ENCODE results near the gene ABTB2.
"Not testable (repeated sequence)": the region's sequence is repeated elsewhere in the genome, so short reads cannot be mapped to it uniquely, and the experiment has no call there.

Gene ABTB2

DNA sequence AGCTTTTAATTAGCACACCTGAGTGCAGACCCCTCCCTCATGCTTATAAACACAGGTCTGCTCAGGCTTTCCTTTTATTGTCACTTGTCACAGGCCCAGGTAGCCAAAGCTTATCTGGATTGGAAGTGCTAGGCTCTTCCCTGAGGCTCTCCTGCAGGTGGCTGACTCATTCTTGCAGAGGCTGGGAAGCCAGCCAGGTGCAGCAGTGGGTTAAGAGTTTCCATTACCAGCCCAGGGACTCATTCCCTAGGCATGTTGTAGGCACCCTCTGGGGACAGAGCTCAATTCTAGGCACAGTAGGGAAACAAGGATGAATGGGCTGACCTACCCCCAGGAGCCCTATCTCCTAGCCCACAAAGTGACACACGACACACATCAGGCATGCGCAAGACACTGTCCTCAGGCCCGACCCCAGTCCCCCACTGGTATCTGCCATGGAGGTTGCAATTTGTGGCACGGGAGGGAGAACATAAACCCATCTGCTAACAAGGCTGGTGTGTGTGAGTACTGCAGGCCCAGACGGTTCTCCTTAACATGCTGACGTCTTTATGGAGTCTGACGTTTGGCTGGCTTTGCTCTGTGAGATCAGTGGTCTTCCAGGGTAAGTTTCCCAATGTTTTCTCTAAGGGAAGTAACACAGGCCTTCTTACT lies 94.2 kb downstream of the ABTB2 start:
- DNase-seq (ENCODE audit: low read depth in 2 of 2), result no peak

DNA sequence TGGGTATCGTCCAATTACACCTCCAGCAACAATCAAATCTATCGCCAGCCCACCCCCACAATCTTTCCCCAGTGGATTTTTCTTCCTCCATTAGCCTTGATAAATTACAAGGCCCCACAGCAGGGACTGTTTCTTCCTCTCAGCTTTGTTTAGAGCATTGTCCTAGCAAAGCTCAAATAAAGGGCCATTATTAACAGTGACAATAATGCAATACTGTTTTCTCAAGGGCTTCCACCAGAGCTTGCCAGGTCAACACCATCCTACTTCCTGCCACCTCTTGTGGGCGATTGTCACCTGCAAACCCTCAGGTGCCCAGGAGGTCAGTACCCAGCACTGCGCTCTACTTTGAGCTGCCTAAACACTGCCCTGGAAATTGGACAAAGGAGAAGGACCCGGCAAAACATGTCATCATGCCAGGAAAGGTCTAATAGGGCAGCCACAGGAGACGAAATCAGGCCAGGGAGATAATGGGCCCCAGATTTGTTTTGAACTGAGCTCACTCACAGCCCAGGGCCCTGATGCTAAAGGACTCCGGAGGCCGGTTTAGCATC lies 95.2 kb downstream of the ABTB2 start:
- no peak for DNase-seq (ENCODE audit: low read depth in 2 of 2)

DNA sequence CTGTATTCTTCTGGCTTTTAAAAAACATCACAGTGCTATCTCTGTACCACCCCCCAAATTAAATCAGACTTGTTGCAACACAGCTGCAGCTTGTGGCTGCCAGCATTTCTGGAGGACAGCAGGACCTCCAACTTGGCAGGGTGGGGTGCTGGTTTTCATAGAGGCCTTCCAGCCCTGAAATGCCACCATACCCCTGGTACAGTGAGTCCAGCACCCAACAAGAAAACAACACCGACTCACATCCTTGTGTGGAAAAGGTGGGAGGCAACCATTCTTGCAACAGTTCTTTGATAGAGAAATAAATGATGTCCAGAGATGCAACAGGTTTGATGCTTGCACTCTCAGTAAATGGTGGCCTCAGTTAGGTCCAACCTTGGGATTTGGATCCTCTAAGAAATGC lies 96.0 kb downstream of the ABTB2 start:
- no peak for DNase-seq (ENCODE audit: low read depth in 2 of 2)

DNA sequence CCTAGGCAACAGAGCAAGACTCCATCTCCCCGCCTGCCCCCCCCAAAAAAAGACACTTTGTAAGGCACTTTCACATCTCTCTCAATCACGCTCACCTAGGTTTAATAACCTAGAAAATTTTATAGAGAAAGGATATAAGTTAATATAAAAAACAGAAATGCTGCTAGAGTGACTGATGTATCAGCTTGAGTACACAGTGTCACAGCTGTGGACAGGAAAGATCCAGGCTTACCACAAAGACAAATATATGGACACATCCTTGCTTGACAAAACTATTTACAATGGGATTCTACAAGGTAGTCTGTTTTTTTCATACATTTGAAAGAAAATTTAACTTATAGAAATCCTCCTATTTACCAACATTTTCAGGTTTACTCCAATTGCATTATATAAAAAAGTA lies 96.7 kb downstream of the ABTB2 start:
- DNase-seq (ENCODE audit: low read depth in 2 of 2), result no peak

DNA sequence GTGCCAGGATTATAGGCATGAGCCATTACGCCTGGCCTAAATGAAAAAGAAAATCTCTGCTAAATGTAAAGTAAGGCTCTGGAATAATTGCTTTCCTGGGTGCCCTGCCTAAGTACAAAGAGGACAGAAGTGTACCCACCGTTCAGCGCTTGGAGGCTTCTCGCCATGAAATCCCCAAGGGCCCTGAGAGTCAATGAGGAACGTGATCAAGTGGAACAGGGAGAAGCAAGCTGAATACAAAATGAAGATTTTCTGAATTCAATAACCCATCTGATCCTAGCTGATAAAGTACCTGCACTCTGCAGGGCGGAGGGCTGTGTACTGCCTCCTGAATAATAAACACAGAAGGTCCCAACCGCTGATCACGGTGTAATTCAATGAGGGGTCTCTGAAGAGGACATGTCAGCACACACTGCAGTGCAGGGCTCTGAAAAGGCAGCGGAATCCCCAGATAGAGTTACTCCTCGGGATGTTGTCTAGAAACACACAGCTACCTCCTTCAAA lies 97.7 kb downstream of the ABTB2 start:
- DNase-seq (ENCODE audit: low read depth in 2 of 2), result no peak

DNA sequence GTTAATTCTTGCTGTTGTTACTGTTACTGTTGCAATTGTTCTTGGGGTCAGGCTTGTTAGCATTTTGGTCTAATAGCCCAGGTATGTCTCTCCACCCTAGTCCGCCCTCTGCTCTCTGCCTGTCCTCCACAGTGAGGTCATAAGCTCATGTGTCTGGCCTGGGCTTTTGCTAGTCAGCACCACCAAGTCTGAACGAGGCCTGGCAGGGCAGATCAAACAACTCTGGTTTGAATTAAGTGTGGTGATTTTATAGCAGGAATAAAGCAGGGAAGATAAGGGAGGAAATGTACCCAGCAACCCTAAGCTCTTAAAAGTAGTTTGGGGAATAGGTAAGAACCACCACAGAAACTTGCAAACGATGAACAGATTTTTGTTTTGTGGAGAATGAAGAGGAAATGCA lies 98.7 kb downstream of the ABTB2 start:
- no peak for DNase-seq (ENCODE audit: low read depth in 2 of 2)

DNA sequence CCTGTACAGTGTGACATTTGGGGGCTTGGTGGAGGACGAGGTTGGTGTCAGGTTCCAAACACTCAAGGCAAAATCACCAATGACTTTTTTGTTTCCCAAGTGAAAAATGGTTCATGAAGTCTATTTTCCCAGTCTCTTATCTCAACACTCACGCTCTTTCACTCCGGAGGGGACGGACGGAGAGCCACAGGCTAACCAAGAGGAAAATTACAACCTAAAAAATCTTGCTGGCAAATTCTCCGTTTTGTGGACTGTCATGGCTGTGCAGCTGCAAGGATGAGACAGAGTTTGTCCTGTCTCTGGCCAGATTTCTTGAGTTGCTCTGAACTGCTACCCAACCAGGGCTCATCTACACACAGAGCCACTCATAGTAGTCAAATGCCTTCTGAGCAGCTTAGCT lies 101.2 kb downstream of the ABTB2 start:
- DNase-seq (ENCODE audit: low read depth in 2 of 2), result no peak

DNA sequence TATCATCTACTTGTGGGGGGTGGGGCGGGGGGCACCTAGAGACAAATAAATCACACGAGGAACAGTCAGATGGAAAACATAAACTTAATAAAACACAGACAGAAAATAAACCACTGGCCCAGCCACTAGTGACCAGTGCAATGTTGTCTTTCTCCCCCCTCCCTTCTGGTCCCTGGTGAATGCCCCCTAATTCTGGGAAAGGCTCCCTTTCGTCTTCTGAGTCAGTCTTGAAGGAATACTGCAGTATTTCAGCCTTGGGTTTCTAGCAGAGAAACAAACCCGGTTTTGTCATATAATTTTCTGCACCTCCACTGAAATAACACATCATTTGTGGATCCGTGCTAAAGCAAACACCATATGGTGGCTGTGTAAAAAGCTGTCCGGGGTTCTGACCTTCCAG lies 101.7 kb downstream of the ABTB2 start:
- DNase-seq (ENCODE audit: low read depth in 2 of 2), result no peak

DNA sequence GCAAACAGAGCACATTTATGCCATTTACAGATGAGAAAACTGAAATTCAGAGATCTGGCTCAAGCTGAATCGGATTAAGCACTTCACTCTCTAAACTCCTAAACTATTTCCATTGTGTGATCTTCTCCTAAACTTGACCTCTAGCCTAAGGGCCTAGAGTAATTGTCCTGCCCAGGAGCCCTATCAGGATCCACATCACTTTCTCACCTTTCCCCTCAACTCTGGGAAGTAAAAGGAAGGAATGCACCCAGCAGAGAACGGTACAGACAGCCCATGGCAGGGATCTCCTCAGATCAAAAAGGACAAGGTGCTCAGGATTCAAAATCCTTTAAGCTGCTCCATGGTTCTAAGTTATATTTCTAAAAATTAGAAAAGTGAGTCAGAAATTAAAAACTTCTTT lies 102.7 kb downstream of the ABTB2 start:
- no peak for DNase-seq (ENCODE audit: low read depth in 2 of 2)

DNA sequence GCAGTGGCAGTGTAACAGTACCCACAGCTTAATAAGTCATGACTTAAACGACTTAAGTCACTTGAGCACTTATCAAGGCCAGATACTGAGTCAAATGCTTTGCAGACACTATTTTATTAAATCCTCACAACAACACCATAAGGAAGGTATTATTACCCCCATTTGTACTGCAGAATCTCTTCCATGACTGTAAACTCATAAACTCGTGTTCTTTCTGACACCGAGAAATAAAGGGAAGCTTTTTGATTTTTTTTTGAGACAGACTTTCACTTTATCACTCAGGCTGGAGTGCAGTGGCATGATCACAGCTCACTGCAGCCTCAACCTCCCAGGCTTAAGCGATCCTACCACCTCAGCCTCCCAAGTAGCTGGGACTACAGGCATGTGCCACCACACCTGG lies 103.8 kb downstream of the ABTB2 start:
- no peak for DNase-seq (ENCODE audit: low read depth in 2 of 2)

DNA sequence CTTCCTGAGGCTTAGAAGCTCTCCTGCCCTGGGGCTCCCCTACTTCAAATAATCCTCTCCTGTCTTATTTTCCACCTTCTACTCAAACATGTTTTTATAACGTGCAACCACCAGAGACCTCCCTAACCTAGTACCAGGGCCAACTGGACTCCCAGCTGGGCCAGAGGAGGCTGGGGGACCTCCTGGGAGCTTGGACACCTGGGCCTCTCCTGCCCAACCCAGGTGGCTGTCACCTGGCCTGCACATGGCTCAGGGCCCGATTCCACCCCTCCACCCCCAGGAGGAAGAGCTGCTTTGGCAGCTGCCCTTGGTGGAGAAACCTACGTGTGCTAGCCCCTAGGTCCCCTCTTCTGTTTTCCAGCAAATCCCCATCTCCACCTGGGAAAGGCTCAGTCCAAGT lies 105.2 kb downstream of the ABTB2 start:
- no peak for DNase-seq (ENCODE audit: low read depth in 2 of 2)

DNA sequence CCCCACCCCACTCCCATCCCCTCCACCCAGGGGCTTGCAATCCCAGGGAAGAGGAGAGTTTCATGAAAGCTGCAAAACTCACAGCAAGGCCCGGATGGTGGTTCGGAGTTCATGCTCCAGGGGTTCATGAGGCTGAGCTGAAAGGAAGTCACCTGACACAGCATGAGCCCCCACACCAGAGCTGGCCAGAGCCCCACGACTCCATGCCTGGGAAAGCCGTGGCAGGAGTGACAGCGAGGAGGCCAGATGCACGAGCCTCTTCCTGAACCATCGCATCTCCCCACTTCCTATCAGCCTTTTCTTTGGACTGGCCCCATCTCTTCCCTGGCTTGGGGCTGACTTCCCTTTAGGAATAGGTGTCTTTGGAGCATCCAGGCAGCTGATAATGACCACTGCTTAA lies 105.8 kb downstream of the ABTB2 start:
- no peak for DNase-seq (ENCODE audit: low read depth in 2 of 2)

DNA sequence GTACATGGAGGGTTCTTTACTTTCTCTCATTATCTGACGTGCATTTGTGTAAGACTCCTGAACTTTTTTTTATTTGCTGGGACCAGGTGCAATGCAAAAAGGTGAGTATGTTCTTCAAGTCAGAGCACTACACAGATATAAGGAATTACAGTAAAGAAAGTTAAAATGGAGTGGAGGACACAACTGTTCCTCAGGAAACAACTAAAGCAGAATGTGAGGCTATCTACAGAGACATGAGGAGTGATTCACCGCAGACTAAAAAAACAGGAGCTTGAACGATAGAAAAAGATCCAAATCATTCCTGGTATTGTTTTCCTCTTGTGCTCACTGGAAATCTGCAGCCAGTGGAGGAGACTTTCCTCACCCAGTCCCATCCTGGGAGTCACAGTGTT lies 106.2 kb downstream of the ABTB2 start:
- no peak for DNase-seq (ENCODE audit: low read depth in 2 of 2)

DNA sequence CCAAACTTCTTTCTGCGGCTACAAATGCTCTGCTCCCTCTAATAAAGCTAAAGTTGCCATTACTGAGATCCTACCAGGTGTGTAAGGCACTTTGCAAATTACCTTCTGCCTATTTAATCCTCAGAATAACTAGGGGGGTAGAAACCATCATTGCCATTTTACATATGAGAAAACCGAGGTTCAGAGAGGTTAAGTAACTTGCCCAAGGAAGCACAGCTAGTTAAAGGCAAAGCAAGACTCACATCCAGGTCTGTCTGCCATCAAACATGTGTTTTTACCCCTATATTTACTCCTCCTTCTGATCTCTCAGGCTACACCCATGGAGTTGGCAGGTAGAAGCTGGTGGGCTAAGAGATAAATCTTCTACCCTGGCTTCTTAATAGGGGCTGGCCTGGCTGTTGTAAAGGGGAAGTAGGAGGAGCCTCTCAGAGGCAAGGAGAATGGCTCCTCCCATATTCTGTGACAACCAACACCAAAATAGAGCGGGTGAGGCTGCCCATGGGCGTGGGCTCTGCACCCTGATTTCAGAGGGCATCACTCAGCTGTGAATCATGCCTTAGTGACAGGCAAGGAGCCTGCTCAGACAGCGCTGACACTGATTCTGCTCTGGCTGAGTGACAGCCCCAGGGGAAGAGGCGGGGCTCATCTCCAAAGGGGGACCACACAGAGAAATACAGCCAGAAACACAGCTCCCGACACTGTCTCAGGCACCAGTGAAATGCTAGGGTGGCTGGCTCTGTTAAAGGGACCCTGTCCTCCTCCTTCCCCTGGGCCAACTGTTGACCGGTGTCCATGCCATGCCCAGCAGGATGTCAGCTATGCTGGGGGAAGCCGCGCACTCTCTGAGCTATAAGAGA lies 106.8 kb downstream of the ABTB2 start:
- peak; percentile 39 to 42 for DNase-seq (ENCODE audit: low read depth in 2 of 2)

DNA sequence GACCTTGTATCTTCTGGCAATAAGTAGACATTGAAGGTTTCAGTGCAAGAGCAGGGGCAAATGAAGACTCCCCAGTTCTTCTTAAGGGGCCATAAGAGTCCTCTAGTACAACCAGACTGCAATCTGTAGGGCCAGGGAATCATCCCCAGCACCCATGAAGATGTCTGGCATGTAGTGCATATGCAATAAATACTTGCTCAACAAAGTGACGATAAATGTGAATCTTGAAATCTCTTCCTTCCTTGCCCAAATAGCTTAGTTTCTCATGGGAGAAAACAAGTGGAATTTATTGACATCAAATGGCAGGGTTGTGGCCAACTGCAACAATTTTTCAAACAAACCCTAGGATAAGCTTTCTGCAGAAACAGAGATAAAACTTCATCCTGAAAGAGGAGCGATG lies 107.6 kb downstream of the ABTB2 start:
- DNase-seq (ENCODE audit: low read depth in 2 of 2), result no peak

DNA sequence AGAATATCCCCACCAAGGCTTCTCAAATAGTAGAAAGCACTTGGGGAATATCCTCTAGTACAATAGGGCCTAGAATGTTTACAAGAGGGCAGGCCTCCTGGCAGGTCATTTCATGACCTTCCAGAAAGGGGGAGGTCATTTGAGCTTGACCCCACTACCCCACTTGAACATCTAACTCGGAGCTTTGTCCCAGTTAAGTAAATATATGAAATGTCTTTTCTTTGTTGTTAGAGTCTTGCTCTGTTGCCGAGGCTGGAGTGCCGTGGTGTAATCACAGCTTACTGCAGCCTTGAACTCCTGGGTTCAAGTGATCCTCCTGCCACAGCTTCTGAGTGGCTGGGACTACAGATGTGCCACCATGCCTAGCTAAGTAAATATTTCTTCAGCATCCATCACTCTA lies 108.4 kb downstream of the ABTB2 start:
- no peak for DNase-seq (ENCODE audit: low read depth in 2 of 2)

DNA sequence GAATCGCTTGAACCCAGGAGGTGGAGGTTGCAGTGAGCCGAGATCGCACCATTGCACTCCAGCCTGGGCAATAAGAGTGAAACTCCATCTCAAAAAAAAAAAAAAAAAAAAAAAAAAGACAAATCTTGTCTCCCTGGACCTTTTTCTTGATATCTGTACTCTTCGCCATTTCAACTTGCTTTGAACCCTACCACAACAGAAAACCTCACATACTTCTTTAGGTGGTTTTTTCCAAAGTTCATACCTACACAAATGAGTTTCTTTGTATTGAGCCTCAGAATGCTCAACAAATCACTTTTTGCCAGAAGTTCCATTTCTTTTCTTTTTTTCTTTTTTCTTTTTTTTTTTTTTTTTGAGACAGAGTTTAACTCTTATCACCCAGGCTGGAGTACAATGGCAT lies 111.3 kb downstream of the ABTB2 start:
- not testable (repeated sequence) for DNase-seq (ENCODE audit: low read depth in 2 of 2)

DNA sequence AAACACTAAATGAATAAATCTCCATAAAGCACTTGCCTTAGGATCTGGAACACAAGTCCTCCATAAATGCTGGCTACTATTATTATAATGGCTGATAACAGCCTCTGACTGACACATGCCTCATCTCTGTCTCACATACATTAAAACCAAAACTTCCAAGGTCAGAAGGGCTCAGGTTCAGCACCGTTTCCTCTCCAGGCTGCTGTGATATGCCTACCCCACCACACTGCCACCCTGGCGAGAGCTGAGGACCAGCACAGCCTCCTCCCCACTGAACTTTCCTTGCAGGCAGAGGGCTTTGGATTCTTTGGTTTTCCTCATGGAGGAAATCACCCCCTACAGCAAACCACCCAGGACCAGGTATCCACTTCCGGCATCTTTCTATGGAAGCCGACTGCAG lies 112.8 kb downstream of the ABTB2 start:
- no peak for DNase-seq (ENCODE audit: low read depth in 2 of 2)

DNA sequence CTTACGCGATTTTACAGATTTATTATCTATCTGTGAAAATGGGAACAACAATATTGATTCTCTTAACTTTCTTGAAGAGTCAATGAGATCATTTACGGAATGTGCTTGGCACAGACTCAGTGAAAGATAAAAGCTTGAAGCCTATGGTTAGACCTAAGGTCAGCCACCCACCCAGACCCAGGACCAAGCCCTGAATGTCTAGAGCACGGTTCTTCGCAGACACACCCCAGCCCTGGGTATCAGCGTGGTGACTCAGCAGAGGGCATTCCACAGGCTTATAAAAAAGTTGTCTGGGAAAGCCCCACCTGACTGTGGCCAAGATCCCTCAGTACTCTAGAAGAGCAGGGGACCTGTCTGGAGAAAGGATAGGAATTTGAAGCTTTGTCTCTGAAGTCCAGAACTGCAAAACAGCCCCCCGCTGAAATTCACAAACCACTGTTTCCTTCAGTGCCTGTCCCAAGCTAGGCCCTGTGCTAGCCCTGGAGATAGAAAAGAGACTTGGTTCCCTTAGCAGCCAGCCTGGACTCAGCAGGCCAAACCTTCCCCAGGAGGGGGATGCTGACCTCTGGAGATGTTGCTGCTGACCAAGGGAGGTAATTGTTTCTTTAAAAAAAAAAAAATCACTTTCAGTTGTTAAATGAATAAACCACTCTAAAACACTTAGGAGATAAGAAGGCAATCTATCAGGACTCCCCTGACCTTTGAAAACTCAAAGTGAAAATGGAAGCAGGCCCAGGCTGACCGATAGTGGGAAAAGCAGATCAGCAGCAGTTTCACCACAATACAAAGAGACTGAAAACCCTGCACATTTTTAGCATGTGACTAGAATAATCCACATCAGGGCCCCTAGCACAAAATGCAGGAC lies 114.0 kb downstream of the ABTB2 start:
- no peak for DNase-seq (ENCODE audit: low read depth in 2 of 2)

DNA sequence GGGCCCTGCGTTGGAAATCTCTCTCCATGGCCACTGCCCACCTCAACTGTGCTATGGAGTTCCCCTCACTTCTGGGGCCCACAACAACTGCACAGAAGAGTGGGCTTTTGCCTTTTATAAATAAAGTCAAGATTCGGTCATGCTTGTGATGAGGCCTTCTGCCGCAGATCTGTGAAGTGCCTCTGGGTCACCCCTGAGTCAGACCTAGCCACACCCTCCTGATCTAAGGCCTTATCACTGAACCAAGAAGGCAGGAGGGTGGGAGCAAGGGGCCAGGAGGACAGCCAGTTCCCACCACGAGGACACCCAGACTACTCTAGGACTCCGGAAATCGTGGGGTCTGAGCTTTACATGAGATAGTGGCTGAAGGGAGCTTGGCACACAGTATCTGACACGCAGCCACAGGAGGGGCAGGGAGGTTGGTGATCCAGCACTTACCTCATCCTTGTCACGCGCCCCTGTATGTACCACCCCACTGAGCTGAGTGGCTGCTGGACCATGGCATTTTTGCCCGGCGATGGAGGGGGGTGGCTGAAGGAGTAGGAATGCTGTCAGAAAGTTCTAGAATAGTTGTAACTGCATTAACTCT lies 115.7 kb downstream of the ABTB2 start:
- no peak for DNase-seq (ENCODE audit: low read depth in 2 of 2)

DNA sequence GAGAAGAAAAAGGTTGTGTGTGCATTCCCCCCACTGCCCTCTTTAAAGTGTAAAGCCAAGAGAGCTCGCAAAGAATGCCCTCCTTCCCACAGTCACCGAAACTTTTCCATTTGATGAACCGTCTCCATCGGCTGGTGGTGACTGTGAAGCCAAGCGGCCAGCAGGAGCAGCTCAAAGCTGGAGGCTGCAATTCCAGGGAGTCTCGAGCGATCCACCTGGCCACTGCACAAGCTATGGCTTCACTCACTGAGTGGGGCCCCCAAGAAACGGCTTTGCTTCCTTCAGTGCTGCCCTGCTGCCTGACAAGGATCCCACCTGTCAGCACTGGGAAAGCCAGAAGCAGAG lies 117.7 kb downstream of the ABTB2 start:
- no peak for DNase-seq (ENCODE audit: low read depth in 2 of 2)
